NCI-H2196 (cell line): ENCODE measurements around the gene STOML1.

Experiments used
- DNase-seq: peaks from one replicate; lab custom pipeline; 2025; ENCODE audit not compliant: unreplicated experiment; lab: John Stamatoyannopoulos, UW

STOML1 gene

GRCh38 chr15:74019734-74020133 lies 27.6 kb upstream of the STOML1 start:
- no peak for DNase-seq

GRCh38 chr15:74013374-74013894 lies 21.3 kb upstream of the STOML1 start:
- DNase-seq, result no peak

- no peak for DNase-seq
These were observed 19.5 kb upstream of the STOML1 start for GRCh38 chr15:74011610-74012009.

- DNase-seq, result no peak
These were observed 18.9 kb upstream of the STOML1 start for GRCh38 chr15:74010929-74011540.

GRCh38 chr15:74008901-74009300 lies 16.8 kb upstream of the STOML1 start:
- DNase-seq, result no peak

GRCh38 chr15:74007820-74008371 lies 15.8 kb upstream of the STOML1 start:
- no peak for DNase-seq

GRCh38 chr15:74006774-74007639 lies 14.9 kb upstream of the STOML1 start:
- no peak for DNase-seq

GRCh38 chr15:73997986-73998385 lies 5.9 kb upstream of the STOML1 start:
- DNase-seq, result no peak

- peak; percentile 16 for DNase-seq
These were observed 4.8 kb upstream of the STOML1 start for GRCh38 chr15:73996939-73997338.

- DNase-seq, result no peak
These were observed 4.2 kb upstream of the STOML1 start for GRCh38 chr15:73996267-73996666.

- DNase-seq, result no peak
These were observed 3.0 kb upstream of the STOML1 start for GRCh38 chr15:73994912-73995622.

- DNase-seq, result peak; percentile 86
These were observed 2.4 kb upstream of the STOML1 start, which contains the start of gene PML for GRCh38 chr15:73994413-73994883. TSS of gene PML (plus strand) at chr15:73994716. CDS start at chr15:73994813, 97 bp downstream.

GRCh38 chr15:73993211-73993994 lies 1.3 kb upstream of the STOML1 start:
- no peak for DNase-seq

GRCh38 chr15:73992594-73992898 lies 451 bp upstream of the STOML1 start:
- DNase-seq, result no peak

- no peak for DNase-seq
These were observed 835 bp downstream of the STOML1 start for GRCh38 chr15:73991260-73991659.

GRCh38 chr15:73990250-73991005 lies 1.7 kb downstream of the STOML1 start:
- DNase-seq, result no peak

GRCh38 chr15:73989001-73989798 lies 2.9 kb downstream of the STOML1 start:
- no peak for DNase-seq

GRCh38 chr15:73988445-73988969 lies 3.6 kb downstream of the STOML1 start:
- DNase-seq, result no peak
